SK-N-SH treated with all-trans-retinoic acid at 6 μM for 48 hours (cell line): ENCODE measurements around the gene RNF144B.

ENCODE experiments used
- ATAC-seq: fragments of 200-7000 bp; cut with Tn5 transposase; 3 replicates; pipeline ENCODE4 v1.9.1; 2020; ENCODE audit warnings: mild to moderate bottlenecking, moderate library complexity
- ARNTL ChIP-seq: fragments of 450-650 bp; formaldehyde crosslinking; IDR thresholded peaks from 2 replicates; pipeline ENCODE4 v1.5.0; 2020; ENCODE audit warnings: low read depth, mild to moderate bottlenecking, moderate library complexity, borderline replicate concordance
- BACH2 ChIP-seq: fragments of 250-450 bp; sonication (Bioruptor Pico); IDR thresholded peaks from 2 replicates; pipeline ENCODE4 v1.9.0; 2021; ENCODE audit warnings: mild to moderate bottlenecking, borderline replicate concordance
- CREB5 ChIP-seq: fragments of 250-450 bp; sonication (Bioruptor Pico); IDR thresholded peaks from 2 replicates; pipeline ENCODE4 v1.5.1; 2020; ENCODE audit warnings: low read depth, mild to moderate bottlenecking, moderate library complexity
- CSDC2 ChIP-seq: fragments of 250-450 bp; sonication (Bioruptor Pico); IDR thresholded peaks from 2 replicates; pipeline ENCODE4 v1.5.0; 2020; ENCODE audit warnings: mild to moderate bottlenecking, moderate library complexity
- CSRNP3 ChIP-seq: fragments of 250-450 bp; sonication (Bioruptor Pico); IDR thresholded peaks from 2 replicates; pipeline ENCODE4 v1.5.1; 2021; ENCODE audit warnings: mild to moderate bottlenecking, moderate library complexity
- ESRRG ChIP-seq: fragments of 250-450 bp; sonication (Bioruptor Pico); IDR thresholded peaks from 2 replicates; pipeline ENCODE4 v1.6.1; 2021; ENCODE audit warnings: mild to moderate bottlenecking
- GLIS3 ChIP-seq: fragments of 250-450 bp; sonication (Bioruptor Pico); IDR thresholded peaks from 2 replicates; pipeline ENCODE4 v1.5.0; 2020; ENCODE audit warnings: mild to moderate bottlenecking, moderate library complexity
- ISL1 ChIP-seq: fragments of 250-450 bp; sonication (Bioruptor Pico); IDR thresholded peaks from 2 replicates; pipeline ENCODE4 v2.1.2; 2022; ENCODE audit warnings: mild to moderate bottlenecking, moderate library complexity
- OSR1 ChIP-seq: fragments of 250-450 bp; sonication (Bioruptor Pico); IDR thresholded peaks from 2 replicates; pipeline ENCODE4 v1.8.0; 2022; ENCODE audit warnings: moderate library complexity, mild to moderate bottlenecking, inconsistent platforms
- PATZ1 ChIP-seq: fragments of 250-450 bp; sonication (Bioruptor Pico); IDR thresholded peaks from 2 replicates; pipeline ENCODE4 v1.8.0; 2020; ENCODE audit warnings: mild to moderate bottlenecking, moderate library complexity, borderline replicate concordance
- POU6F1 ChIP-seq: fragments of 250-450 bp; sonication (Bioruptor Pico); IDR thresholded peaks from 2 replicates; pipeline ENCODE4 v1.8.0; 2021; ENCODE audit warnings: low read depth, mild to moderate bottlenecking, moderate library complexity, borderline replicate concordance
- PPARA ChIP-seq: fragments of 250-450 bp; sonication (Bioruptor Pico); IDR thresholded peaks from 2 replicates; pipeline ENCODE4 v1.5.0; 2020; ENCODE audit warnings: mild to moderate bottlenecking, borderline replicate concordance
- RARB ChIP-seq: fragments of 250-450 bp; sonication (Bioruptor Pico); IDR thresholded peaks from 2 replicates; pipeline ENCODE4 v1.8.0; 2021; ENCODE audit warnings: mild to moderate bottlenecking, moderate library complexity
- SNAI2 ChIP-seq: fragments of 250-450 bp; sonication (Bioruptor Pico); IDR thresholded peaks from 2 replicates; pipeline ENCODE4 v1.5.0; 2020; ENCODE audit warnings: mild to moderate bottlenecking, moderate library complexity
- TCF4 ChIP-seq: fragments of 250-450 bp; sonication (Bioruptor Pico); IDR thresholded peaks from 2 replicates; pipeline ENCODE4 v1.8.0; 2021; ENCODE audit warnings: mild to moderate bottlenecking, moderate library complexity, borderline replicate concordance
- TOX ChIP-seq: fragments of 250-450 bp; sonication (Bioruptor Pico); IDR thresholded peaks from 2 replicates; pipeline ENCODE4 v1.8.0; 2021; ENCODE audit warnings: mild to moderate bottlenecking, moderate library complexity, borderline replicate concordance
- ZFP3 ChIP-seq: fragments of 250-450 bp; sonication (Bioruptor Pico); IDR thresholded peaks from 2 replicates; pipeline ENCODE4 v1.5.0; 2020; ENCODE audit warnings: mild to moderate bottlenecking, moderate library complexity
- ZFP30 ChIP-seq: fragments of 450-650 bp; formaldehyde crosslinking; IDR thresholded peaks from 2 replicates; pipeline ENCODE4 v1.5.0; 2022; ENCODE audit warnings: mild to moderate bottlenecking, moderate library complexity
- ZNF565 ChIP-seq: fragments of 450-650 bp; formaldehyde crosslinking; conservative IDR thresholded peaks from 2 replicates; pipeline ENCODE4 v1.5.0; 2020; ENCODE audit warnings: low read depth, mild to moderate bottlenecking, moderate library complexity
- ZNF70 ChIP-seq: fragments of 450-650 bp; formaldehyde crosslinking; IDR thresholded peaks from 2 replicates; pipeline ENCODE4 v1.5.0; 2020; ENCODE audit warnings: mild to moderate bottlenecking, moderate library complexity

Gene RNF144B

GRCh38 chr6:18471232-18471964 lies 84.2 kb downstream of the RNF144B start (continued):
- TF ChIP-seq POU6F1 (CRISPR knock-in tag) = no peak
- TF ChIP-seq ESRRG (CRISPR knock-in tag) = no peak
- no peak for TF ChIP-seq ZFP30 (CRISPR knock-in tag)
- no peak for TF ChIP-seq SNAI2 (CRISPR knock-in tag)
- TF ChIP-seq GLIS3 (CRISPR knock-in tag) = no peak

- TF ChIP-seq GLIS3 (CRISPR knock-in tag) (no peak), ISL1 (no peak), RARB (CRISPR knock-in tag) (no peak), TOX (CRISPR knock-in tag) (no peak), ZNF70 (no peak), POU6F1 (CRISPR knock-in tag) (no peak), PPARA (no peak), OSR1 (CRISPR knock-in tag) (no peak)
- TF ChIP-seq, all 23 proteins: peak for 0
- no peak for ATAC-seq
Measured at GRCh38 chr6:18472941-18473340, 85.8 kb downstream of the RNF144B start.

- TF ChIP-seq ARNTL (CRISPR knock-in tag) = no peak
- TF ChIP-seq PATZ1 = no peak
- no peak for TF ChIP-seq TCF4 (CRISPR knock-in tag)
- TF ChIP-seq POU6F1 (CRISPR knock-in tag) = no peak
- TF ChIP-seq TOX (CRISPR knock-in tag) = no peak
- TF ChIP-seq BACH2 (CRISPR knock-in tag) = no peak
- TF ChIP-seq ZNF70 = no peak
- TF ChIP-seq ESRRG (CRISPR knock-in tag) = no peak
- ATAC-seq = no peak
Measured at GRCh38 chr6:18473755-18474154, 86.6 kb downstream of the RNF144B start.

- TF ChIP-seq ZFP3 (CRISPR knock-in tag) (no peak), CSRNP3 (CRISPR knock-in tag) (no peak), TCF4 (CRISPR knock-in tag) (no peak), ARNTL (CRISPR knock-in tag) (no peak), ZNF565 (no peak), OSR1 (CRISPR knock-in tag) (no peak), TOX (CRISPR knock-in tag) (no peak), CREB5 (CRISPR knock-in tag) (no peak), CSDC2 (CRISPR knock-in tag) (no peak), POU6F1 (CRISPR knock-in tag) (no peak), ZNF70 (no peak), ISL1 (no peak), ZFP30 (CRISPR knock-in tag) (no peak)
- ATAC-seq = peak; percentile 84
Measured at GRCh38 chr6:18477301-18477941, 90.3 kb downstream of the RNF144B start.
